ENCODE results near the gene BPGM.
A peak's percentile ranks its signal among the peaks of the same experiment; 100 is the strongest.

Gene BPGM

DNA sequence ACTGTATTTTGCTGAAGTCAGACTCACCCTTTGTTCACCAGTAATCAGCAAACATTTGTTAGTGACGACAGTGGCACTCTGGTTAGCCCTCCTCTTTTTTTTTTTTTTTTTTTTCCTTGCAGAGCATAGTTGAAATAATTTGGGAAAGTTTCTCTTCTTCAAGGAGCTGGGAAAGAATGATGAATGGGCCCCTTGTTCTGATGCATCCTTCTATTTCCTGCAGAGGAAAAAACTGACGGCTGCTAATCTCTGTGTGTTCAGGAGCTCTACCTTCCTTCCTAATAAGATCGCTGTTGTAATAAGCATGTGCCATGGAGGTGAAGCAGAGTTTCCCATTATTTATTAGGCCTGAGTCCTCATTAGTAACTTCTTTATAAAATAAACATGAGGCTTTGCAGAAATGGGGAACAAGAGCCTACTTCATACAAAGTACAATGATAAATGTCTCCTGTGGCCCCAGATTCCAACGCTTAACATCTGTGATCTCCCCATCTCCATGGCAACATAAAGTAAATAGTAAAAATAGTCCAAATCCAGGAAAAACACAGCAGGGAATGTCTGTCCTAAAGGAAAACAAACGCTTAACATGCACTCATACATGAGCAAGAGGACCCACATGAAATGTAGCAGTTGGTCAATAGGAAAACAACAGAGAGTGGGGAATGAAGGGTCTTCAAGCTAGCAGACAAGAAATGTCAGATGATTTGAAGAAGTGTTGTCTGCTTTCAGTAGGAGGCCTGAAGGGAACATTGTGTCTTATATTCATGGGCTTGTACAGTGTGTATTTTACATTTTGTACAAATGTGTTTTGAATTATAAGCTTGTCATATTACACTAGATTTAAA, 73.7 kb downstream of the BPGM start:
- no peak for DNase-seq (ENCODE audit: low read depth, low spot score)

GRCh38 chr7:134721171-134721570, 74.5 kb downstream of the BPGM start:
- DNase-seq (ENCODE audit: low read depth, low spot score): no peak

DNA sequence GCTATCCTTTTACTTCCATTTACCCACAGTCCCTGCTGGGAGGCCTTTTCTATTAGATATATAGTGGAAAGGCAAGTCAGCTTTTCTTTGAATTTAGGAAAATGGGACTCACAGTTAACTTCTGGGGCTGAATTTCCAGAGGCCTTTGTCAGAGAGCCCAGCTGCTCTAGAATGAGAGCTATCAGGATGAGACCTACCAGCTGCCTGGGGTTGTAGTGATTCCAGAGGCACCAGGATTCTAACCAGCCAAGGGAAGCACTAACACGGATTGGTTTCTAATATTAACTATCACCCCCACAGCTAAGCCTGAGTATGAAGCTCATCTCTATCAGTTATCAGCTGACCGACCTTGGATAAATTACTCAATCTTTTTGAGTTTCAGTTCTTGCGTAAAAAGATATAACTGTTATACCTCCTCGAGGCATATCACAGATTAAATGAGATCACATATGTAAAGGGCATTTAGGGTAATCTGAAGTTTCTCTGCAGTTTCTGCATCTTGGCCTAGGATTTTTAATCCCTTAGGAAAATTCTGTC, 76.2 kb downstream of the BPGM start:
- DNase-seq (ENCODE audit: low read depth, low spot score): no peak

- no peak for DNase-seq (ENCODE audit: low read depth, low spot score)
Observed at GRCh38 chr7:134723892-134724291, 77.2 kb downstream of the BPGM start.

GRCh38 chr7:134724606-134725005, 78.0 kb downstream of the BPGM start:
- peak; percentile 58 for DNase-seq (ENCODE audit: low read depth, low spot score)

DNA sequence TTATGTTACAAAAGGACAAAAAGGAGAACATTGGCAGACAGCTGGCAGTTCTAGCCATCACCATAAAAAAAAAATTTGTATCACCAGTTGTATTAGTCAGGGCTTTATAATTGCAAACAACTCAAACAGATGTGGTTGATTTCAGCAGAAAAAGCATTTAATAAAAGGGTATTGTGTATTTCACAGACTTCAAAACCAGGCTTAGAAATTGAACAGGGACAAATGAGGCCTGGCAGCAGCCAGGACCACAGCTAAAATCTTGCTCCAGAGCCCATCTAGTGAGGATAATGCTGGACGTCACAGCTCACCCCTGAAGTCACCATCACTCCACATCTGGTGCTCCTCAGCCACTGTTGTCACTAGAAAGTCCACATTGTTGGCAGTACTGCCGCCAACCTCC, 79.9 kb downstream of the BPGM start:
- no peak for DNase-seq (ENCODE audit: low read depth, low spot score)

DNA sequence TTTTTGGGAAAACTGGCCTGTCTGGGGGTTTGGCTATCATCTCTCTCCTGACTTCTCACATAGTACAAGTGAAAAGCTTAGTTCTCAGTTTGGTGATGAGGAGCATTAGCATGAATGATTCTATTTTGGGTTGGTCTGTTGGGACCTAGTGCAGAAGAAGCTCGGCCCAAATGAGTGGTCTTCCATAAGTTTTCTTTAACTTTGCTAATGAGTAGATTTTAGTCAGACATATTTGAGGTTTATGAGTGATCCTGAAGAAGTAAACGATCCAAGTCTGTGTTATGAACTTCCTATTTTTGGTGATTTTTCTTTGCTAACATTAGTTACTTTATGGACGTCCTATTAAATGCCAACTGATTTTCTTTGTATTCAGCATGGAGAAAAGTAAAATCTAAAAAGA, 81.1 kb downstream of the BPGM start:
- DNase-seq (ENCODE audit: low read depth, low spot score): no peak

Measured in ELF-1 (cell line).